ENCODE data around the gene GSK3B.

The GSK3B gene

GRCh38 chr3:119783883-119784282 lies 310.4 kb downstream of the GSK3B start:
- DNase-seq (ENCODE audit: low read depth in 1 of 2, low spot score in 1 of 2): no peak

GRCh38 chr3:119783255-119783654 lies 311.0 kb downstream of the GSK3B start:
- DNase-seq (ENCODE audit: low read depth in 1 of 2, low spot score in 1 of 2): no peak

DNA sequence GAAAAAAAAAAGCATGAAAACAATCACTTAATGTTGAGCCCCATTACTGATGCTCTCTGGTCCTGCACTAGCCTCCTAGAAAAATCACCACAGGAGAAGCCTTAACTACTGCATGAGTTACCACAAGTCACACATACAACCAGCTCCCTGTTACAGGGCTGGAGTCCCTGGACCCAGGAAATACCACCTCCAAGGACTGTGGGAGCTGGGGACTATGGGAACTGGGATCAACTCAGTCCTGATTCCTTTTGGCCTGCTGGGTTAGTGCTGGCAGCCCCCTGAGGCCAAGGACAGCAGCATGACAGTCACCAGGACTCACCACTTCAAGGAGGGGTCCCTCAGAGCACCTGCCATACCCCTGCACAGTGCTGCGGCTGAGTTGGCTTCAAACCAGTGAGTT lies 311.8 kb downstream of the GSK3B start:
- no peak for DNase-seq (ENCODE audit: low read depth in 1 of 2, low spot score in 1 of 2)

- no peak for DNase-seq (ENCODE audit: low read depth in 1 of 2, low spot score in 1 of 2)
Observed at GRCh38 chr3:119781330-119782198, 312.7 kb downstream of the GSK3B start, which contains the start of gene NR1I2. TSS of gene NR1I2 (plus strand) at chr3:119782101.

- no peak for DNase-seq (ENCODE audit: low read depth in 1 of 2, low spot score in 1 of 2)
Observed at GRCh38 chr3:119779731-119780383, 314.4 kb downstream of the GSK3B start.

DNA sequence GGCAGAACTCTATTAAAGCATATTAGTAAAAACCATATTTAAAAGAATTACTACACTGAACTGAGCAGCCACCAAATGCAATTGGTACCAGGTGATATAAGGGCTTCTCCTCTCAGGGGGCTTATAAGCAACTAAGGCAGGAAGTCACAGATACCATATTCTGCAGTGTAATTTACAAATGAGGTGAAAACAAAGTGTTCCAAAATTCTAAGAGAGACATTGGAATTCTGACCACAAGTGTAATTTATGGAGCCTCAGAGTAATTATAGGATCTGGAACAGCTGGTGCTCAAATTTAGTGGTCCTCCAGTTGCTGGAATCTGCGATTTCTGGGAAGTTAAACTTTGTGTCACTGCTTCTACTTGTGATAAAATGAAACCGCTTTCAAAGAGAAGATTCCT lies 315.4 kb downstream of the GSK3B start:
- DNase-seq (ENCODE audit: low read depth in 1 of 2, low spot score in 1 of 2): no peak

- DNase-seq (ENCODE audit: low read depth in 1 of 2, low spot score in 1 of 2): no peak
Observed at GRCh38 chr3:119778176-119778575, 316.1 kb downstream of the GSK3B start.

DNA sequence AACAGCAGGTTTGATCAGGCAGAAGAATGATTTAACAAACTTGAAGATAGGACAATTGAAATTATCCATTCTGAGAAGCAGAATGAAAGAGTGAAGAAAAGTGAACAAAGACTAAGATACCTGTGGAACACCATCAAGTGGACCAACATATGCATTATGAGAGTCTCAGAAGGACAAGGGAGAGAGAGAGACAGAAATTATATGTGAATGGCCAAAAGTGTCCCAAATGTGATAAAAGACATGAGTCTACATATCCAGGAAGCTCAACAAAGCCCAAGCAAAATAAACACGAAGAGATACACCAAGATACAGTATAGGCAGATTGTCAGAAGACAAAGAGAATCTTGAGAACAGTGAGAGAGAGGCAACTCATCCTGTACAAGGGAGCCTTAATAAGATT lies 317.9 kb downstream of the GSK3B start:
- DNase-seq (ENCODE audit: low read depth in 1 of 2, low spot score in 1 of 2): no peak

DNA sequence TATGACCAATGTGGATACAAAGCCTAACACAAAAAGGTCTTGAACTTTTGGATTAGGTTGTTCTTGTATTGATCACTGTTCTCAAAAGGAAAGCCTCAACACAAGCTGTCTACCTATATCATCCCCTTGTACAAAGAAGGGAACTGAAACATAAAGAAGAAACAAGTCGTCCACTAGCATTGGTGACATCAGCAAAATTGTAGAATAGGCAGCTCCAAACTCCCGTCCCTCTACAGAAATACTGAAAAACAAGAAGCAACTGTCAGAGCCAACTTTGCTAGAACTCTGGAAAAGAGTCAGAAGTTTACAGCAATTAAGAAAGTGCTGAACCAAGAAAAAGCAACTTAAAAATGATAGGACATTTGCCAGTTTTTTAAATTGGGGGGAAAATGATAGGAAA lies 319.8 kb downstream of the GSK3B start:
- no peak for DNase-seq (ENCODE audit: low read depth in 1 of 2, low spot score in 1 of 2)

Measured in activated T-helper 1 cell treated with anti-CD3 and anti-CD28 coated beads, Interleukin-2, amount 50 U/mL, for 16 hours (primary cell).